HepG2 (cell line): ENCODE data around the gene CFTR. TPM values are rescaled to one million over a fixed set of nuclear protein-coding genes. Genes with fewer than 3 reads are reported as not detected.

Experiments
- ATAC-seq: fragments of 200-7000 bp; cut with Tn5 transposase; 3 replicates; pipeline ENCODE4 v1.9.1; 2020; ENCODE audit warnings: mild to moderate bottlenecking, moderate library complexity
- BruUV-seq: library from RNA; stranded (reverse); fragments of 400-500 nt; replicated peaks from 2 replicates; lab custom pipeline; 2021; lab: Mats Ljungman, UMichigan
- CTCF ChIA-PET: fragments of 300-600 bp; formaldehyde crosslinking; extraction: SDS; loops from one replicate; lab custom pipeline; 2021; ENCODE audit warnings: low total read pairs, inconsistent platforms, low intra/inter-chr PET ratio; lab: Yijun Ruan, JAX
- POLR2A ChIA-PET: fragments of 350-600 bp; sonication (Branson Sonifier 250); formaldehyde crosslinking; loops from one replicate; lab custom pipeline; 2020; ENCODE audit warnings: antibody characterized with exemption, inconsistent platforms; lab: Yijun Ruan, JAX
- DNase-seq: peaks from one replicate; pipeline ENCODE4 v3.0.0-alpha.2; 2015; ENCODE audit warnings: low spot score
- FAIRE-seq: peaks from 3 replicates; lab custom pipeline; 2011; peaks lifted over from hg19 to GRCh38; lab: Jason Lieb, UNC
- H2AFZ ChIP-seq: one replicate; pipeline ENCODE4 v1.6.1; 2011; ENCODE audit warnings: low read length, inconsistent platforms
- H3K27ac ChIP-seq: fragments of 300-600 bp; 3 replicates; pipeline ENCODE4 v1.8.0; 2011; ENCODE audit warnings: mixed run types, mild to moderate bottlenecking, mixed read lengths, low read length, inconsistent platforms; ENCODE audit not compliant: insufficient read depth; ENCODE audit errors: extremely low read length
- H3K27me3 ChIP-seq, 2 experiments: fragments of 200-600 bp in 1 of 2; 2 replicates in 1 of 2; 3 replicates in 1 of 2; pipeline versions ENCODE4 v1.6.0 to v1.8.0; 2011; ENCODE audit warnings: low read length in 2 of 2, mild to moderate bottlenecking in 2 of 2, moderate library complexity in 2 of 2, inconsistent platforms in 1 of 2; ENCODE audit not compliant: insufficient read depth in 2 of 2, control insufficient read depth in 1 of 2
- H3K36me3 ChIP-seq, 2 experiments: fragments of 200-600 bp in 1 of 2; replicated peaks in 1 of 2; 2 replicates in 1 of 2; 3 replicates in 1 of 2; pipeline versions ENCODE4 v1.5.1 to v1.8.0; 2011; ENCODE audit warnings: low read length in 2 of 2, inconsistent platforms in 1 of 2; ENCODE audit not compliant: insufficient read depth in 2 of 2, control insufficient read depth in 1 of 2
- H3K4me1 ChIP-seq: 2 replicates; pipeline ENCODE4 v1.5.1; 2012; ENCODE audit warnings: low read length, inconsistent platforms; ENCODE audit not compliant: insufficient read depth
- H3K4me2 ChIP-seq: 2 replicates; pipeline ENCODE4 v1.6.0; 2011; ENCODE audit warnings: low read depth, low read length, inconsistent platforms
- H3K4me3 ChIP-seq, 3 experiments: fragments of 200-600 bp in 1 of 3; sonication (generic), shearing (Covaris generic) in 1 of 3; replicated peaks in 1 of 3; 2 replicates each; pipeline ENCODE4 v1.5.1; 2011 to 2016; ENCODE audit warnings: low read length in 3 of 3, inconsistent platforms in 2 of 3, low read depth in 2 of 3, mild to moderate bottlenecking in 2 of 3, control low read depth in 1 of 3, mixed read lengths in 1 of 3; ENCODE audit not compliant: insufficient read depth in 1 of 3
- H3K79me2 ChIP-seq: one replicate; pipeline ENCODE4 v1.6.1; 2011; ENCODE audit warnings: low read length, inconsistent platforms; ENCODE audit not compliant: insufficient read depth
- H3K9ac ChIP-seq: 2 replicates; pipeline ENCODE4 v1.6.0; 2011; ENCODE audit warnings: mild to moderate bottlenecking, low read depth, low read length, inconsistent platforms; ENCODE audit not compliant: insufficient read depth
- H3K9me3 ChIP-seq: 2 replicates; pipeline ENCODE4 v1.5.1; 2012; ENCODE audit warnings: mild to moderate bottlenecking, low read length
- H4K20me1 ChIP-seq: 2 replicates; pipeline ENCODE4 v1.6.0; 2011; ENCODE audit warnings: inconsistent platforms, mild to moderate bottlenecking, low read length, moderate library complexity; ENCODE audit not compliant: insufficient read depth
- CC2D1A ChIP-seq: sonication (generic); formaldehyde crosslinking; IDR thresholded peaks from 2 replicates; pipeline ENCODE4 v1.8.1; 2023; ENCODE audit warnings: mild to moderate bottlenecking, missing genetic modification reagents
- MTF2 ChIP-seq: sonication (generic); formaldehyde crosslinking; IDR thresholded peaks from 2 replicates; pipeline ENCODE4 v1.5.0; 2020; ENCODE audit warnings: missing genetic modification reagents, borderline replicate concordance
- RCOR2 ChIP-seq: IDR thresholded peaks from 2 replicates; pipeline ENCODE4 v1.6.1; 2016; ENCODE audit warnings: missing biosample characterization, missing genetic modification reagents
- RXRB ChIP-seq: IDR thresholded peaks from 2 replicates; pipeline ENCODE4 v1.6.1; 2016; ENCODE audit warnings: borderline replicate concordance, missing genetic modification reagents, missing compliant biosample characterization
- SMYD3 ChIP-seq: sonication (generic); formaldehyde crosslinking; IDR thresholded peaks from 2 replicates; pipeline ENCODE4 v1.8.1; 2023; ENCODE audit warnings: mild to moderate bottlenecking, missing genetic modification reagents
- TBL1XR1 ChIP-seq: fragments of 150-350 bp; IDR thresholded peaks from 2 replicates; pipeline ENCODE4 v1.6.1; 2014; ENCODE audit warnings: borderline replicate concordance, low read length; ENCODE audit not compliant: partially characterized antibody
- THAP9 ChIP-seq: sonication (generic); formaldehyde crosslinking; IDR thresholded peaks from 2 replicates; pipeline ENCODE4; 2020; ENCODE audit warnings: missing genetic modification reagents, mild to moderate bottlenecking, borderline replicate concordance
- ZNF34 ChIP-seq: sonication (generic); formaldehyde crosslinking; IDR thresholded peaks from 2 replicates; pipeline ENCODE4 v1.4.0; 2020; ENCODE audit warnings: mild to moderate bottlenecking, missing genetic modification reagents, borderline replicate concordance
- ZNF557 ChIP-seq: sonication (generic); formaldehyde crosslinking; IDR thresholded peaks from 2 replicates; pipeline ENCODE4 v1.4.0; 2020; ENCODE audit warnings: missing genetic modification reagents
- ZSCAN9 ChIP-seq: IDR thresholded peaks from 2 replicates; pipeline ENCODE4 v1.6.1; 2016; ENCODE audit warnings: borderline replicate concordance
- WGBS: methylation state at CpG from one replicate; pipeline ENCODE4 v1.1.6; 2017; ENCODE audit warnings: low lambda C conversion rate; 5-methylcytosine and 5-hydroxymethylcytosine counted together
- in situ Hi-C: cut with HindIII; loops from 2 replicates; pipeline ENCODE4 v1.10.0; 2017; ENCODE audit warnings: low pct_unique_long_range_greater_than_20kb; ENCODE audit not compliant: extremely low pct_ligation_motif_present
- intact Hi-C: fragments of 100-400 bp; cut with micrococcal nuclease; formaldehyde crosslinking; loops from one replicate; pipeline ENCODE4 v1.10.0; 2022; ENCODE audit not compliant: unreplicated experiment
- polyA plus RNA-seq, 8 experiments: library from polyadenylated mRNA; depleted of rRNA in 3 of 8; stranded (reverse) in 7 of 8; unstranded in 1 of 8; fragments of >200 nt; fragmentation: Illumina TruSeq in 4 of 8; extraction: Trizol in 4 of 8; gene quantifications; 2 replicates each; pipeline versions ENCODE4 v1.2.1 to v1.2.3, GENCODE V29; 2011 to 2016; ENCODE audit warnings: low read depth in 4 of 8, missing spikeins in 1 of 8, mixed read lengths in 1 of 8; ENCODE audit not compliant: insufficient read depth in 1 of 8
- total RNA-seq, 5 experiments: library from RNA; depleted of rRNA; stranded (reverse); fragments of >200 nt; fragmentation: Illumina TruSeq; extraction: Trizol; gene quantifications; 2 replicates each; pipeline ENCODE4 v1.2.3, GENCODE V29; 2016; ENCODE audit warnings: low read depth in 1 of 5

Gene CFTR
- total and polyA plus RNA-seq, 2 of the 13 experiments (the other 11 are each of a cell fraction or from before 2014, with no cell fraction given), result not detected

GRCh38 chr7:117665368-117665767, 185.5 kb downstream of the CFTR start:
- no peak for ATAC-seq
- no peak for FAIRE-seq

GRCh38 chr7:117666031-117666430, 186.2 kb downstream of the CFTR start:
- H3K4me3 ChIP-seq, result no peak overlapping the region
- intact Hi-C loops (no loop called here), in situ Hi-C loops (no loop called here)
- TF ChIP-seq RCOR2 (CRISPR knock-in tag) (no peak), SMYD3 (no peak), THAP9 (CRISPR knock-in tag) (no peak), TBL1XR1 (no peak), MTF2 (CRISPR knock-in tag) (no peak), RXRB (CRISPR knock-in tag) (no peak), ZSCAN9 (CRISPR knock-in tag) (no peak), ZNF557 (CRISPR knock-in tag) (no peak)
- TF ChIP-seq, all 625 proteins: peak for 0
- FAIRE-seq (no peak), ATAC-seq (no peak), DNase-seq (no peak)
- Histone ChIP-seq H3K9me3 (no peaks in the 10 kb centered on the region), H3K27me3 (no peaks in the 10 kb centered on the region), H2AFZ (no peak overlapping the region), H3K9ac (no peak overlapping the region), H3K27ac (no peak overlapping the region), H3K4me1 (no peaks in the 10 kb centered on the region), H3K4me2 (no peak overlapping the region), H4K20me1 (no peaks in the 10 kb centered on the region), H3K36me3 (no peaks in the 10 kb centered on the region), H3K79me2 (no peaks in the 10 kb centered on the region)
- no TSS peak for BruUV-seq
- WGBS, result 0% methylated on average over 1 of the region's 1 CpG
- CTCF ChIA-PET, result no interaction called here
- POLR2A ChIA-PET, result no interaction called here

More at GRCh38 chr7:117665368-117665767, 185.5 kb downstream of the CFTR start:
- no peak overlapping the region for H2AFZ ChIP-seq
- intact Hi-C loops (no loop called here), in situ Hi-C loops (no loop called here)
- DNase-seq, result no peak
- H3K4me3 ChIP-seq, result no peak overlapping the region
- H3K36me3 ChIP-seq, result no peaks in the 10 kb centered on the region
- no TSS peak for BruUV-seq
- no peaks in the 10 kb centered on the region for H3K79me2 ChIP-seq
- H3K9ac ChIP-seq, result no peak overlapping the region
- H3K27ac ChIP-seq, result no peak overlapping the region
- H3K9me3 ChIP-seq, result no peaks in the 10 kb centered on the region
- TF ChIP-seq ZNF34 (CRISPR knock-in tag), result no peak
- no peak for TF ChIP-seq CC2D1A (CRISPR knock-in tag)
- no peaks in the 10 kb centered on the region for H4K20me1 ChIP-seq
- H3K4me1 ChIP-seq, result no peaks in the 10 kb centered on the region
- CTCF ChIA-PET, result no interaction called here
- H3K27me3 ChIP-seq, result no peaks in the 10 kb centered on the region
- no peak overlapping the region for H3K4me2 ChIP-seq
- POLR2A ChIA-PET, result no interaction called here
